CD4-positive, CD25-positive, alpha-beta regulatory T cell (primary cell): ENCODE data around the gene USP7. TPM values are rescaled to one million over a fixed set of nuclear protein-coding genes. Genes with fewer than 3 reads are reported as not detected.
A peak's percentile ranks its signal among the peaks of the same experiment; 100 is the strongest.
"Not testable (repeated sequence)": the region's sequence is repeated elsewhere in the genome, so short reads cannot be mapped to it uniquely, and the experiment has no call there.

ENCODE experiments used
- ATAC-seq, 2 donors: fragments of 150-1000 bp; cut with Tn5 transposase; one replicate each; pipeline ENCODE4 v1.10.0; 2021; ENCODE audit warnings: low read depth in 2 of 2, moderate number of reproducible peaks in 2 of 2, moderate library complexity in 1 of 2
- DNase-seq, 3 donors: peaks; one replicate each; pipeline versions ENCODE4 v3.0.0 to v3.0.0-alpha.2; 2012 to 2022; ENCODE audit warnings: mixed read lengths in 1 of 3
- H3K27ac ChIP-seq: one replicate; pipeline ENCODE4 v1.7.0; 2013; ENCODE audit warnings: mild to moderate bottlenecking, low read length; ENCODE audit not compliant: insufficient read depth, poor library complexity, severe bottlenecking
- H3K27me3 ChIP-seq: one replicate; pipeline ENCODE4 v1.7.0; 2013; ENCODE audit warnings: low read length; ENCODE audit not compliant: control insufficient read depth, insufficient read depth
- H3K36me3 ChIP-seq: one replicate; pipeline ENCODE4 v1.7.0; 2013; ENCODE audit warnings: mild to moderate bottlenecking, low read length, moderate library complexity; ENCODE audit not compliant: control insufficient read depth, insufficient read depth
- H3K4me1 ChIP-seq: 2 replicates; pipeline ENCODE4 v1.7.0; 2013; ENCODE audit warnings: mild to moderate bottlenecking, low read length; ENCODE audit not compliant: insufficient read depth, control insufficient read depth, poor library complexity, severe bottlenecking
- H3K4me3 ChIP-seq: one replicate; pipeline ENCODE4 v1.7.0; 2013; ENCODE audit warnings: low read depth, mild to moderate bottlenecking, low read length, moderate library complexity
- H3K9me3 ChIP-seq, 2 experiments: 1 replicate in 1 of 2; 2 replicates in 1 of 2; pipeline ENCODE4 v1.7.0; 2013; ENCODE audit warnings: low read length in 2 of 2, mild to moderate bottlenecking in 1 of 2, moderate library complexity in 1 of 2; ENCODE audit not compliant: control insufficient read depth in 2 of 2
- H3K27ac Mint-ChIP-seq, 3 donors: one replicate each; pipeline ENCODE4 v1.8.0; 2020 to 2022; ENCODE audit warnings: mild to moderate bottlenecking in 3 of 3, mixed read lengths in 3 of 3, moderate library complexity in 2 of 3
- H3K27me3 Mint-ChIP-seq: one replicate; pipeline ENCODE4 v1.8.0; 2022; ENCODE audit warnings: mild to moderate bottlenecking, mixed read lengths
- H3K36me3 Mint-ChIP-seq: one replicate; pipeline ENCODE4 v1.8.0; 2020; ENCODE audit warnings: mixed read lengths
- H3K4me1 Mint-ChIP-seq, 4 donors: one replicate each; pipeline ENCODE4 v1.8.0; 2020 to 2022; ENCODE audit warnings: mixed read lengths in 4 of 4, mild to moderate bottlenecking in 1 of 4
- H3K4me3 Mint-ChIP-seq, 4 donors: one replicate each; pipeline ENCODE4 v1.8.0; 2020 to 2022; ENCODE audit warnings: mild to moderate bottlenecking in 4 of 4, mixed read lengths in 4 of 4, moderate library complexity in 3 of 4
- H3K9me3 Mint-ChIP-seq, 7 donors: one replicate each; pipeline ENCODE4 v1.8.0; 2020 to 2022; ENCODE audit warnings: mixed read lengths in 7 of 7, mild to moderate bottlenecking in 3 of 7, moderate library complexity in 2 of 7
- polyA plus RNA-seq, 4 donors: library from polyadenylated mRNA; unstranded; fragments of 300-500 nt; fragmentation: Illumina TruSeq; gene quantifications; one replicate each; pipeline ENCODE4 v1.2.3, GENCODE V29; 2021
- total RNA-seq: library from RNA; stranded (reverse); gene quantifications from one replicate; pipeline ENCODE4 v1.2.3, GENCODE V29; 2022

The USP7 gene
- total and polyA plus RNA-seq, 5 donors from 2014 or later, result 6.8 to 296 (median 7.1) TPM

- Histone ChIP-seq H3K27ac (no peak overlapping the region), H3K36me3 (peaks cover 18% of the 10 kb centered on the region), H3K9me3 (no peaks in the 10 kb centered on the region), H3K4me3 (no peak overlapping the region), H3K27me3 (no peaks in the 10 kb centered on the region), H3K4me1 (no peaks in the 10 kb centered on the region)
- Mint-ChIP-seq H3K27me3 (no peaks in the 10 kb centered on the region), H3K4me1 (peaks cover 0 to 20% (median 10%) of the 10 kb centered on the region in 4 donors), H3K9me3 (no peaks in the 10 kb centered on the region), H3K36me3 (peaks cover 25% of the 10 kb centered on the region), H3K27ac (no peak overlapping the region), H3K4me3 (no peak overlapping the region)
- DNase-seq (no peak), ATAC-seq (no peak)
Observed at GRCh38 chr16:8846401-8846932, 117.2 kb downstream of the USP7 start.

- ATAC-seq (no peak), DNase-seq (no peak)
- Mint-ChIP-seq H3K4me3 (no peak overlapping the region), H3K27me3 (no peaks in the 10 kb centered on the region), H3K4me1 (peaks cover 0 to 17% (median 7%) of the 10 kb centered on the region in 4 donors), H3K27ac (peak overlapping the region in 1 of 3 donors; percentile 71), H3K36me3 (peaks cover 22% of the 10 kb centered on the region), H3K9me3 (no peaks in the 10 kb centered on the region)
- H3K36me3 ChIP-seq, result peaks cover 18% of the 10 kb centered on the region
- no peak overlapping the region for H3K4me3 ChIP-seq
- no peak overlapping the region for H3K27ac ChIP-seq
- H3K4me1 ChIP-seq, result no peaks in the 10 kb centered on the region
- no peaks in the 10 kb centered on the region for H3K9me3 ChIP-seq
- no peaks in the 10 kb centered on the region for H3K27me3 ChIP-seq
Observed at GRCh38 chr16:8845699-8846298, 117.9 kb downstream of the USP7 start.

- Mint-ChIP-seq H3K27ac (peak overlapping the region in 1 of 3 donors; percentile 92), H3K4me1 (peaks cover 0 to 13% (median 7%) of the 10 kb centered on the region in 4 donors)
- H3K9me3 ChIP-seq, DNase-seq, H3K27me3 ChIP-seq, H3K4me3 ChIP-seq, H3K27me3 Mint-ChIP-seq, H3K36me3 Mint-ChIP-seq, H3K9me3 Mint-ChIP-seq, H3K36me3 ChIP-seq, H3K27ac ChIP-seq, ATAC-seq, H3K4me1 ChIP-seq, H3K4me3 Mint-ChIP-seq: not testable (repeated sequence)
Observed at GRCh38 chr16:8843296-8843695, 120.4 kb downstream of the USP7 start.

Other genes starting within 250 kb of the USP7 start
- gene TMEM186, start 166.3 kb downstream of the USP7 start, total RNA-seq, result 3.6 TPM
- 10 to 100 TPM; 16.3 to 26.6 (median 20.6) TPM for gene TMEM186, start 166.3 kb downstream of the USP7 start, polyA plus RNA-seq
- gene PMM2, start 166.1 kb downstream of the USP7 start, total RNA-seq, result 33.9 TPM
- gene PMM2, start 166.1 kb downstream of the USP7 start, polyA plus RNA-seq, result 10 to 100 TPM; 20.1 to 23.2 (median 20.3) TPM
- 55.3 TPM for gene CARHSP1, start 94.9 kb downstream of the USP7 start, total RNA-seq
- 10 to 100 TPM; 72.4 to 94.8 (median 76.9) TPM for gene CARHSP1, start 94.9 kb downstream of the USP7 start, polyA plus RNA-seq
- gene LITAFD, start 81.6 kb downstream of the USP7 start, total RNA-seq, result not detected
- not detected for gene LITAFD, start 81.6 kb downstream of the USP7 start, polyA plus RNA-seq
- gene HAPSTR1, start 127.7 kb upstream of the USP7 start, total RNA-seq, result 125 TPM
- gene HAPSTR1, start 127.7 kb upstream of the USP7 start, polyA plus RNA-seq, result 10 to 100 TPM; 11.7 to 17.8 (median 13.6) TPM